DOHH2 (cell line): Measurements from ENCODE around the gene BABAM2.

Experiments used
- H3F3A ChIP-seq: fragments of 200-600 bp; sonication (generic), shearing (Covaris generic); 2 replicates; pipeline ENCODE4 v1.6.0; 2016; ENCODE audit warnings: antibody characterized with exemption, mild to moderate bottlenecking; ENCODE audit not compliant: control insufficient read depth, insufficient read depth
- H3K27ac ChIP-seq: fragments of 200-600 bp; sonication (generic); 2 replicates; pipeline ENCODE4 v1.5.1; 2014; ENCODE audit warnings: low read depth, mild to moderate bottlenecking, low read length, moderate library complexity
- H3K27me3 ChIP-seq: fragments of 200-600 bp; sonication (generic); 2 replicates; pipeline ENCODE4 v1.6.1; 2014; ENCODE audit warnings: mild to moderate bottlenecking, low read length, mixed read lengths; ENCODE audit not compliant: control insufficient read depth
- H3K36me3 ChIP-seq: fragments of 200-600 bp; sonication (generic); 2 replicates; pipeline ENCODE4 v1.6.1; 2014; ENCODE audit warnings: mild to moderate bottlenecking, low read length, moderate library complexity, mixed read lengths; ENCODE audit not compliant: control insufficient read depth
- H3K4me1 ChIP-seq: fragments of 200-600 bp; sonication (generic); 2 replicates; pipeline ENCODE4 v1.6.1; 2014; ENCODE audit warnings: mild to moderate bottlenecking, low read length, mixed read lengths; ENCODE audit not compliant: control insufficient read depth
- H3K4me2 ChIP-seq: fragments of 200-600 bp; sonication (generic); 2 replicates; pipeline ENCODE4 v1.6.0; 2014; ENCODE audit warnings: mild to moderate bottlenecking, low read length, moderate library complexity
- H3K4me3 ChIP-seq: fragments of 200-600 bp; sonication (generic); 2 replicates; pipeline ENCODE4 v1.5.1; 2014; ENCODE audit warnings: mild to moderate bottlenecking, low read length, mixed read lengths
- H3K79me2 ChIP-seq: fragments of 200-600 bp; sonication (generic); 2 replicates; pipeline ENCODE4 v1.6.1; 2014; ENCODE audit warnings: mild to moderate bottlenecking, low read length, mixed read lengths; ENCODE audit not compliant: control insufficient read depth
- H3K9me2 ChIP-seq: fragments of 200-600 bp; sonication (generic); replicated peaks from 2 replicates; pipeline ENCODE4 v1.6.1; 2014; ENCODE audit warnings: mild to moderate bottlenecking, low read length, mixed read lengths; ENCODE audit not compliant: control insufficient read depth
- H3K9me3 ChIP-seq: fragments of 200-600 bp; sonication (generic); 2 replicates; pipeline ENCODE4 v1.6.1; 2014; ENCODE audit warnings: antibody characterized with exemption, low read length, mixed read lengths; ENCODE audit not compliant: control insufficient read depth, insufficient read depth
- H4K20me1 ChIP-seq: fragments of 200-600 bp; sonication (generic); 2 replicates; pipeline ENCODE4 v1.6.0; 2014; ENCODE audit warnings: low read depth, mild to moderate bottlenecking, antibody characterized with exemption, low read length, moderate library complexity; ENCODE audit not compliant: control insufficient read depth, insufficient read depth
- EZH2phosphoT487 ChIP-seq: fragments of 200-600 bp; sonication (generic); IDR thresholded peaks from 2 replicates; pipeline ENCODE4 v1.6.1; 2017; ENCODE audit warnings: borderline replicate concordance, mild to moderate bottlenecking, antibody characterized with exemption, low read length, moderate library complexity, mixed read lengths
- TF ChIP-seq, protein P1 (sequence below): fragments of 200-600 bp; sonication (generic); IDR thresholded peaks from one replicate; pipeline ENCODE4 v1.5.1; 2014; ENCODE audit warnings: antibody characterized with exemption, mild to moderate bottlenecking, low read depth, low read length; ENCODE audit not compliant: poor library complexity, severe bottlenecking

BABAM2 gene

GRCh38 chr2:28185153-28185552 is 294.6 kb downstream of the BABAM2 start:
- Histone ChIP-seq H3K36me3 (no peaks in the 10 kb centered on the region), H3F3A (no peaks in the 10 kb centered on the region), H3K4me1 (no peaks in the 10 kb centered on the region), H3K9me2 (no peaks in the 10 kb centered on the region), H3K27me3 (no peaks in the 10 kb centered on the region), H3K79me2 (no peaks in the 10 kb centered on the region), H3K4me3 (no peak overlapping the region), H3K27ac (no peak overlapping the region), H3K4me2 (no peak overlapping the region), H4K20me1 (no peaks in the 10 kb centered on the region), H3K9me3 (no peaks in the 10 kb centered on the region)
- no peak for TF ChIP-seq EZH2phosphoT487
- TF ChIP-seq, protein P1, sequence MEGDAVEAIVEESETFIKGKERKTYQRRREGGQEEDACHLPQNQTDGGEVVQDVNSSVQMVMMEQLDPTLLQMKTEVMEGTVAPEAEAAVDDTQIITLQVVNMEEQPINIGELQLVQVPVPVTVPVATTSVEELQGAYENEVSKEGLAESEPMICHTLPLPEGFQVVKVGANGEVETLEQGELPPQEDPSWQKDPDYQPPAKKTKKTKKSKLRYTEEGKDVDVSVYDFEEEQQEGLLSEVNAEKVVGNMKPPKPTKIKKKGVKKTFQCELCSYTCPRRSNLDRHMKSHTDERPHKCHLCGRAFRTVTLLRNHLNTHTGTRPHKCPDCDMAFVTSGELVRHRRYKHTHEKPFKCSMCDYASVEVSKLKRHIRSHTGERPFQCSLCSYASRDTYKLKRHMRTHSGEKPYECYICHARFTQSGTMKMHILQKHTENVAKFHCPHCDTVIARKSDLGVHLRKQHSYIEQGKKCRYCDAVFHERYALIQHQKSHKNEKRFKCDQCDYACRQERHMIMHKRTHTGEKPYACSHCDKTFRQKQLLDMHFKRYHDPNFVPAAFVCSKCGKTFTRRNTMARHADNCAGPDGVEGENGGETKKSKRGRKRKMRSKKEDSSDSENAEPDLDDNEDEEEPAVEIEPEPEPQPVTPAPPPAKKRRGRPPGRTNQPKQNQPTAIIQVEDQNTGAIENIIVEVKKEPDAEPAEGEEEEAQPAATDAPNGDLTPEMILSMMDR, result no peak

GRCh38 chr2:28185891-28186290 is 295.4 kb downstream of the BABAM2 start:
- Histone ChIP-seq H3K9me3 (no peaks in the 10 kb centered on the region), H3K4me3 (no peak overlapping the region), H3K36me3 (no peaks in the 10 kb centered on the region), H3K4me1 (no peaks in the 10 kb centered on the region), H3K79me2 (no peaks in the 10 kb centered on the region), H3K27me3 (no peaks in the 10 kb centered on the region), H3K4me2 (no peak overlapping the region), H3F3A (no peaks in the 10 kb centered on the region), H4K20me1 (no peaks in the 10 kb centered on the region), H3K9me2 (no peaks in the 10 kb centered on the region), H3K27ac (no peak overlapping the region)
- TF ChIP-seq EZH2phosphoT487, result no peak
- TF ChIP-seq, protein P1, result no peak

- no peak for TF ChIP-seq EZH2phosphoT487
- TF ChIP-seq, protein P1, result no peak
- H3K4me1 ChIP-seq, result no peaks in the 10 kb centered on the region
- H3K79me2 ChIP-seq, result no peaks in the 10 kb centered on the region
- no peak overlapping the region for H3K4me2 ChIP-seq
- no peaks in the 10 kb centered on the region for H3K36me3 ChIP-seq
- H3K9me3 ChIP-seq, result no peaks in the 10 kb centered on the region
- H3K4me3 ChIP-seq, result no peak overlapping the region
- no peaks in the 10 kb centered on the region for H3K9me2 ChIP-seq
- no peaks in the 10 kb centered on the region for H3F3A ChIP-seq
- no peak overlapping the region for H3K27ac ChIP-seq
- H3K27me3 ChIP-seq, result no peaks in the 10 kb centered on the region
- no peaks in the 10 kb centered on the region for H4K20me1 ChIP-seq
Observed at GRCh38 chr2:28187186-28187585, 296.7 kb downstream of the BABAM2 start.

DNA sequence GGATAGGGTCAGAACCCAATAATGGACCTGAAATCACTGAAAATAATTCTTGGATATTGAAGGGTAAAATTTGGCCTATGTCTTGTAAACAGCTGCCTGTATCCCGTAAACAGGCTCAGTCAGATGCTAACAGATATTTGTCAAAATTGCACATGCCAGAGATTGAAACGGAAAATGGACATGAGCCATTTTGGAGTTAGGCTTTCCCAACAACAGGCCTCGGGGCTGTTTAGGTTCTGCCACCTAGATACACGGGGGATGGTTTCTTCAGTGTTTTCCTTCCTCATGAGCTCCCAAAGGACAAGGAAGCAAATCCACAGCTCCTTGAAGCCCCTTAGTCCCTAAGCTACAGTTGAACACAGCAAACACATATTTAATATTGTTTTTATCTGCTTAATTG is 297.9 kb downstream of the BABAM2 start:
- no peak for TF ChIP-seq EZH2phosphoT487
- TF ChIP-seq, protein P1, result no peak
- no peaks in the 10 kb centered on the region for H3K4me1 ChIP-seq
- no peaks in the 10 kb centered on the region for H3K9me2 ChIP-seq
- H3K79me2 ChIP-seq, result no peaks in the 10 kb centered on the region
- no peaks in the 10 kb centered on the region for H3K27me3 ChIP-seq
- H3K4me2 ChIP-seq, result no peak overlapping the region
- no peaks in the 10 kb centered on the region for H3K36me3 ChIP-seq
- no peak overlapping the region for H3K4me3 ChIP-seq
- H3K9me3 ChIP-seq, result no peaks in the 10 kb centered on the region
- H4K20me1 ChIP-seq, result no peaks in the 10 kb centered on the region
- H3F3A ChIP-seq, result no peaks in the 10 kb centered on the region
- no peak overlapping the region for H3K27ac ChIP-seq
